Activated CD4-positive, CD25-positive, alpha-beta regulatory T cell treated with anti-CD3 and anti-CD28 coated beads, Interleukin-2, amount 50 U/mL, for 72 hours (primary cell): ENCODE data around the gene KCNAB1.

Experiments used
- DNase-seq: peaks from one replicate; pipeline ENCODE4 v3.0.0; 2021

Gene KCNAB1

DNA sequence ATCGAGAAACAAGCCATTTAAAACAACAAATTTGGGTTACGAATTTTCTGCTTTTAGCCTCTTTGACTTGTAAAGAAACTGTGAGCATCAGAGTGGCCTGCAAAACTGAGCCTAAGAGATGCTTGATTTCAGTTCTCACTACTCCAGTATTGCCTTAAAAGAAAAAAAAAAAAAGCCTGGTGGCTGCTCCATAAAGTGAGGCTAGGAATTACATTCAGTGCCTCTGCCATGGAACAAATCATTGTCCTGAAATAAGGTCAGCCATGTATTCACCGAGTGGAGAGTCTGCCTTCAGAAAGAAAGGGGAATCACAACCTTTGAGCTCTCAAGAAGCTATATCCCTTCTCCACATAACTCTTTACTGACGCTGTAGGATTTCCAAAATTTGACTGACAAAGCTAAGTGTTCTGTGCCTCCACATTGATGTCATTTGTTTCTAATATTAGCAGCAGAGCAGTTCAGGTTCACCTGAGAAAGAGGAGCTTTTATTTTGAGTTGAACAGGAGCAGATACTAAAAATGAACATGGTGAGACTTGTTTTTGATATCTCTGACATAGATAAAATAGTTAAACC is 297.3 kb downstream of the KCNAB1 start:
- DNase-seq, result no peak

DNA sequence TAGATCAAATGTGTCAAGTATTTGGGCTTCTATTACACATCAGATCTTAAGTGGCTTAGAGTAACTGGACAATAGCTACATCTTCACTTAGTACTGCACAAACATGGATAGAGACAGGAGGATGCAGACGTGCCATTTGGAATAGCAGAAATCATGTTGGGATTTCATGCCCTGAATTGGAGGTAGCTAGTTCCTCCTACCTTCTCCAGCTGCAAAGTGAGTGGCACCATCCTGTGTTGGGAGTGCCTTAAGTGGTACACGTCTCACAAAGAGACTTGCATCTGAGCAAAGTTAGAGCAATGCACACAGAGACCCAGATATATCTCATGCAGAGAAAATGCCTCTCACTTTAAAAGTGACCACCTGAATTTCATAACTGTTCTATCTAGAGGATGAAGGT is 298.1 kb downstream of the KCNAB1 start:
- DNase-seq, result no peak

DNA sequence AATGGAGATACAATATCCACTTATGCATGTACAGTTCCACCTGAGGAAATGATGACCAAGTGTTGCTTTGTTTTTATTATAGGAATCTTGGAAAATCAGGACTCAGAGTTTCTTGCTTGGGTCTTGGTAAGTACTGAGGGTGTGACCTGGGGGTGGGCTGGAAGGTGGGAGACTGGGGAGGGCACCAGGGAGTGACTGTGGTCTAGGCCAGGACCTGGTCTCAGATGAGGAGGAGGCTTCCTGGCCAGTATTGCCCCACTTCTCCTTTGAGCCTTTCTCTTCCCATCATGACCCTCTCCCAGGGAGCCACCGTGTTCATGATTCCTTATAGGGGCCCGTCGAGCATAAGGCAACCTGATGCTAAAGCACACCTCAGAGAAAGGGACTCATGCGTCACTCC is 301.2 kb downstream of the KCNAB1 start:
- DNase-seq, result no peak

DNA sequence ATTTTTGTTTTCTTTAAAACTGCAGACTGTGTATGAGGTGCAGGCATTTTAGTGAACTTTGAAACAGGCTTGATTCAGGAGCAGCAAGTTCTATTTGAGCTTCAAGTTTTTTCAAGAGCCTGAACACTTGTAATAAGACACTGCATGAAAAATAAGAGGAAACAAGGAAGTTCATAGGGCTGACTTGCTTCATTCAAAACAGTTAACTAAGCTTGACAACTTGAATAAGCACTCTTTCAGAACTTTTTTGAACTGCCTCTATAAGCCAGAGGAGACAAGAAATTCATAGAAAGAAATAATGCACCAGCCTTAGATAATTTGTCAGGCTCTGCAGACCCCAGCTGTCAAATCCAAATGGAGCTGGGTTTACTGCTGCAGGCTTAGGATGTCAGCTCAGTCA is 304.4 kb downstream of the KCNAB1 start:
- no peak for DNase-seq

DNA sequence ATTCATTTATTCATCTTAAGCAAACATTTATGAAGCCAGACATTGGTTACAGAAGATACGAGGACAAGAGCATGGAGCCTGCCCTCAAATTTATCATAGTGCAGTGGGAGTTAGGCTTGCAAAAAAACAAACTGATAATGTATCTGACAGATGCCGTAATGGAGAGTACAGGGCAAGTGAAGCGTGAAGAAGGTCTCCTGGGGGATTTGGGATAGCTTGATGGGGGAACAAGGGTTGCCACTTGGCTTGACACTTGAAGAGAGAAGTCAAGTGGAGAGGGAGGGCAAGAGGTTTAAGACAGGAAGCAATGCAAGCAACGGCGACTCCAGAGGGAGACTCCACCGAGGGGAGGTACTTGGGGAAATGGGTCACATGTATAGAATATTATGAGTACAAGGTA is 305.3 kb downstream of the KCNAB1 start:
- no peak for DNase-seq

DNA sequence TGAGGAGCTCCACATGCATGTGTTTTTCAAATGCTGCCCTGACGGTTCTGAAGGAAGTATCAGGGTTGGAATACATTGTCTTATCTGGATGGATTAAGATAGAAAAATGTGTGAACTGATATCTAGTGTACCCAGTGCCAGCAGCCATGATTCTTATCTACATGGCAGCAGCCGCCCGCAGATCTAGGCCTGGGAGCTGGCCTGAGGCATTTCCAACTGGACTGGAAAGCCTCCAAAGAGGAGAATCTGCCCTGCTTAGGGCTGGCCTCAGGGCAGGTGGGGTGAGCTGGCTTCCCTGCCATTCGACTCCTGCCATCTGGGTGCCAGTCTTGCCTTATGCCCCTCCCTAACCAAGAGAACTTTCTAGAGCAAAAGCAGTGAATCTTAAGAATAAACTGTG is 308.7 kb downstream of the KCNAB1 start:
- DNase-seq, result no peak

DNA sequence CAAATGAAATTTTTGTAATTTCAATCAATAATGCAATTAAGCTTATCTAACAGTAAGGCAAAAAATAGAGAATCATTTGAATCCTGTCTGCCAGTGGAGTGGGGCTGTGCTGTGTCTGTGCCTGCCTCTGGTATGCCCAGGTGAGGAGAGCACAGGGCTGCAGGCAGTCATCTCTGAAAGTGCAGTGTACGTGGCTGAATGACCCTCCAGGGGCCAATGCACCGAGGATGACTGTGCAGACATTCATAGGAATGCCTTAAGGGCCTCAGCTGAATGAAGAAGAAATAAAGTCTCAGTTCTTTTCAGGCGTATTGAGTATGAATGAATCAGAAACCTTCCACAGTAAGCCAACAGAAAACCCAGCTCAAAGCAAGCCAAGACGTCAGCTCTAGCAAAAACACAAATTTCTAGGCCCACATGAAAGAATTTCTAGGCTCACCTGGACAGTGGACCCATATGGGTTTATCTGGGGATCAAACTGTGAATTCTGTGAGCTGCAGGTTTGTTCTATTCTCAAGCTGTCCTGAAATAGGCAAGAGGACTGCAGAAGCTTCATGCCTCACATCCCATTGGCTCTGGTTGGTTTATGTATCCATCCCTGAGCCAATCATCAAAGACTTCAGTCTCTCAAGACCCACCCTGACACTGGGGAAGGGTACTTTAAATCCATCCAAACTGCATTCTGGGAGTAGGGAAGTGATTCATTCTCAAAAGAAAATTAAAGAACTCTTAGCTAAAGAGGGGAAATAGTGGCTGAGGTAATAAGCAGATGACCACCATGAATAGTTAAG is 311.2 kb downstream of the KCNAB1 start:
- DNase-seq, result no peak

DNA sequence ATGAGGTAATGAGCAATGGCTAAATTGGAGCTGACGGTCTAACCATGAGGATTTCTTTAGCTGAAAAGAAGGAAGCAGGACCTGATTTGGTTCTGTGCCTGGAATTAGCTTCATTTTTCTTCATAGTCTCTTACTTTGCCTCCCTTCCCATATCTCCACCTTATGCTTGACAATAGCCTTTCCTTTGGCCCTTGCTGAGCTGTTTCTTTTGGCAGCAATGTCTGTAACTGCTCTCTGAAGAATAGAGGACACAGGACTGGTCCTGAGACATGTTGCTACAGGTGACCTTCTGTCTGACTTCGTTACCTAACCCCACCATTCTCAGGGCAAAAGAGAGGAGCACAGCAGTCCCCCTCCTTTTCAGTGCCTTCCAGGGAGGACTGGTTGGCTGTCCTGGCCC is 312.2 kb downstream of the KCNAB1 start:
- no peak for DNase-seq

DNA sequence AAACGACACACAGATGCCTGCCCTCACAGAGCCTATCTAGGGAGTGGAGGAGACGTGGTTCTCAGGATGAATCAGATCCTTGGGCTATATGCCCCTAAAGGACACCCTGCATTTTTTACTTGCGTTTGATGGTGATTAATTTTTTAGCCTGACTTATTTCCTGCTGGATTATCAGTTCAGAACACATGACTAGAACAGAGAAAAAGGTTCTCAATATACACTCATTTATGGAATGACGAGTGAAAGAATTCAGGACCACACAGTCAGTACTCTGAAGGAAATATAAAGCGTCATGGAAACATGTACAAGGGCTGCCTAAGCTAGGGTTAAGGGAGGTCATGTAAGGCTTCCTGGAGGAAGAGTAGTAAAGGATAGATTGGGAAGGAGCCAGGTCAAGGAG is 312.8 kb downstream of the KCNAB1 start:
- DNase-seq, result no peak

DNA sequence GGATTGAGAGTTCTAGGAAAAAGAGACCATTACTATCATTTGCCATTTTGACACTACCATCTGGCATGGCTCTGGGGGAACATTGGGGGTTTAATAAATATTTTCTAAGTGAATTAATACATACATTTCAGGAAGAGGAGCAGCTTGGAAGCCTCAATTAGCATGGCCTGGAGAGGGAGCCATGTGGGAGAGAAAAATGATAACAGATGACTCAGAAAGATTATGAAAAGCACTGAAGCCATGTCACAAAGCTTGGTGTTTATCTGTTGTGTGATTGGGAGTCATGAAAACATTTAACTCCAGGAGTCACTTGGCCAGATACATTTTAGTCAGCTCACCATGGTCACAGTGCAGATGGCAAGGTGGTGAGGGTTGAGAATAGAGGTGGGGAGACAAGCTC is 313.5 kb downstream of the KCNAB1 start:
- DNase-seq, result no peak

DNA sequence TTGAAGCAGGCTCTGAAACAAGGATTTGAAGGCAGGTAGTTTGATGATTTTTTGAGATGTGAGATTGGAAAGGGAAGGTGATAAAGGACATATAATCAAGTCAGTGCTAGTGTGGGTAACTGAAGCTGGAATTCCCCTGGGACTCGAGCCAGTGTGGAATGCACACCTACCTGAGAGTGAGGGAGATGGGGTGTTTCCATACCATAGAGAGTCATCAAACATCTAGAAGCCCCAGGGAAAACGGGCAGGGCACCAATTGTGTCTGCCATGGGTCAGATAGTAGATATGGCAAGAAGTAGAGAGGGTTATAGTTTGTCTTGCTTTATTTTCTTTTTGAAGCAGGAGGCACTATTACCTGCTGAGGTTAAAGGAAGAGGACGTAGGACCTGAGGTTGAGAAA is 314.5 kb downstream of the KCNAB1 start:
- no peak for DNase-seq

DNA sequence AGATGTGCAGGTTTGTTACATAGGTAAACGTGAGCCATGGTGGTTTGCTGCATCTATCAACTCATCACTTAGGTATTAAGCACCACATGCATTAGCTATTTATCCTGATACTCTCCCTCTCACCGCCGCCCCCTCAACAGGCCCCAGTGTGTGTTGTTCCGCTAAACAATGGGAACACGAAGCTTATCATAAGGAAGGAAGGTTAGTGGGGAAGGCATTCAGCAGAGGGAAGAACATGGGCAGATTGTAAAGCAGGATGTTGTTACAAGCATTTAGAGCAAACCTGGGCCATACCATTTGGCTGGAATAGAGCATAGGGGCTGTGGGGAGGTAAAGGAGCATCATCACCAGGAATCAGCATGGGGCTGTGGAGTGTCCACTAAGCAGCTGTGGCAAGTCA is 322.7 kb downstream of the KCNAB1 start:
- no peak for DNase-seq

DNA sequence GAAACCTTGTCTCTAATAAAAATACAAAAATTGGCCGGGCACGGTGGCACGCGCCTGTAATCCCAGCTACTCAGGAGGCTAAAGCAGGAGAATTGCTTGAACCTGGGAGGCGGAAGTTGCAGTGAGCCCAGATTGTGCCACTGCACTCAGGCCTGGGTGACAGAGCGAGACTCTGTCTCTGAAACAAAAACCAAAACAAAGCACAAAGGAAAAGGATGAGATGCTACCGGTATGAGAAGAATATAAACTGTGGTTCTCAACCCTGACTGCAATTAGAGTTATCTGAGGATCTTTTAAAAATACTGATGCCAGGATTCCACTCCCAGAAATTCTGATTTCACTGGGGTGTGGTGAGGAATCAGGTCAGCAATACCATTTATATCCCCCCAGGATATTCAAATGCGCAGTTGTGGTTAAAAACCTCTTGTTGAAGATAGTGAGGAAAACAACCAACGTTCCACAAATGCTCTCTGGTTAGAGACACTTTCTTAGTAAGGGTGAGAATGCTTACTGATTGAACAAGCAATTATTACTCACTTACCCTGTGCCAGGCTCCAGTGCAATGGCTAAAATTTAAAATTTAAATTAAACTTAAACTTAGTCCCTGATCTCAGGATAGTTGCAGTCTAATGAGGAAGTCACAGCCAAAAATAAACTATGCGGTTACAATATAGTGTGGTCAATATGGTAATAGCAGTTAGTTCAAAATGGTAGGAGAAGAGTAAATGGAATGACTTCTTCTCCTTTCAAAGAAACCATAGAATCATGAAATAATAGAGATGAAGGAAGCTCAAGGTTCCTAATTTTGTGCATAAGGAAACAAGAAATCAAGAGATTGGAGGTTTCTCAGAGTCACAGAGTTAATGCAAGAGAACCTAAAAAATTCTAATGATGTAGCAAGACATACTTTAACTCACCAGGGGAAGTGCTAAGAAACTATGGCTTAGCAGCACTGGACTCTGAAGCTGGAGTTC is 325.0 kb downstream of the KCNAB1 start:
- DNase-seq, result no peak

DNA sequence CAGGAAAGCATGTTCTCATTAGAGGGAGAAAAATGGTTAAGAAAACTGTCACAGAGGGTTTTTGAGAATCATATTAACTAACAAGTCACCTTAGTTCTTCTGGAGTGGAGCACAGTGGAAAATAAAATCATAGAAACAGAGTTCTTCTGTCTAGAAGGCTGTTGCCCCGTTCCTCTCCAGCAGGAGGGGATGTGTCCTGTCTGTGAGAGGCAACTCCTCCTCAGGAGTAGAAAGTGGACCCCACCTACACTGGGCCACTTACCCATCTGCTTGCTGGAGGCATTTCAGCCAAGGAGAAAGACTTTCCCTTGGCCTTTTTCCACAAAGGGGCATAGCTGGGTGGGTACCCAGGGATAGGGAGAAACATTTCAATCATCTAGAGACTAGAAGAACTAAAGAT is 327.9 kb downstream of the KCNAB1 start:
- no peak for DNase-seq

DNA sequence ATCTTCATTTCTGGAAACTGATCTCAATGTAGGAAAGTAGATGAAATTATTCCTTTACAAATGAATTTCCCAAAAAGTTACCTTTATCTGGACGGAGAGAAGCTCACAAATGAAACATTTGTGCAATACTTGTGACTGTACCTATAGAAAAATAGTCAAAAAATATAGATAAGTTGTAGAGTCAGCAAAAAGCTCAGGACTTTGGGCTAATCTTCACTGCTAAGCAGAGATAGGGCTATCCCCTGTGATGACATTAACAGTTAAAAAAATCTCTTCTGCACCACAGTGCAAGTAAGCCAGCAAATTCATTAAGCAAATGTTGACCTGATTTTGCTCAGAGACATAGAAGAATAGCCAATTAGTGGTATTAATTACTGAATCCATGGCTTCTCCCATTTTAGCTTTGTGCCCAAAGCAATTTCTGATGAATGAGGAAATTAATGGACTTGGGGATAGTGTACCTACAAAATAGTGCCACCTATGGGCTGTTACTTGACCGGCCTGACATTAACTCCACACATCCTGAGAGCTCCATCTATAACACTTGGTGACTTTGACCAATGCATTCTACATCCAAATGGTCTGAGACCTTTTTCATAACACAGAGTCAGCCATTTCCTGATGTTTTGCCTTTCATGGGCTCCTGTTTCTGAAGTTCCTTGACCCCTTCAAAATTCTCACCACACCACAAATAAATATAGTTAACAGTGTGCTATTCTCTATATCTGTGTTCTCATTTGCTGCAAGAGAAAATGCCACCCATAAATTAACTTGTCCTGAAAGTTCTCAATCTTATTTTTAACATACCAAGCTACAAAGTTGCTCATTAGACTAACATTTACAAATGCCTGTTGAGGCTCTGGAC is 329.6 kb downstream of the KCNAB1 start:
- no peak for DNase-seq

DNA sequence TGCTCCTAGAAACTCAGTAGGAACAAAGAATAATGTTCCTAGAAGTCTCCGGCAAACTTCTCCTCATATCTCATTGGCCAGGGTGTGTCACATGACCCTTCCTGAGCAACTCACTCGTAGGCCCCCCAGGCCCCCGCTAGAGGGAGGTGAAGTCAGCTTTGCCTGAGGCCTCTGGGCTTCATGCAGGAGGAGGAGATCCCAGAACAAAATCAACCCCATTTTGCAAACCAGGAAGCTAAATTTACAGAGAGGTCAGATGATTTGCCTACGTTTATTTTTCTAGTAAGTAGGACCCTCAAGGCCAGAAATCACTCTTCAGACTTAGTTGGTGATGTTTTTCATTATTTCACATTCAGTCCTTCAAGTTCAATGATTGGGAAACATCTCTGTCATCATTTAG is 335.5 kb downstream of the KCNAB1 start:
- no peak for DNase-seq

DNA sequence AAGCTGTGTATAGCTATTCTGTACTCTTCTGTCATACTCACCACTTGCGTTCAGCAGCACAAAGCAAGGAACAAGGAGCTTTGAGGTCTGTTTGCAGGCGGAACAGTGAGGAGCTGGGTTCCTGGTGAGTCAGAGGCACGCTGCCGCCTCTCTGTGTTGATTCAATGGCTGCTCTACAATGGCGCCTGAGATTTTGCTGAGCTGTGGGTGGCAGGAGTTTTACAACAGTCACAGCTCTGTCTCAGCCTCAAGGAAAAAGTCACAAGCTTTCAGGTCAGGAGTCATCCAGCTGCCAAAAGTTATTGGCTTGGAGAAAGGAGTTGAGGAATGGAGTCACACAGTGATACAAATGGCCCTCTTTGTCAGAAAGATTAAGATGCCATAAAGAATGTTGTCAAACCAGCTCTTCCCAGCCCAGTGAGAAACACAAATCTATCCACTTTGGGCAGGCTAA is 336.4 kb downstream of the KCNAB1 start:
- no peak for DNase-seq

DNA sequence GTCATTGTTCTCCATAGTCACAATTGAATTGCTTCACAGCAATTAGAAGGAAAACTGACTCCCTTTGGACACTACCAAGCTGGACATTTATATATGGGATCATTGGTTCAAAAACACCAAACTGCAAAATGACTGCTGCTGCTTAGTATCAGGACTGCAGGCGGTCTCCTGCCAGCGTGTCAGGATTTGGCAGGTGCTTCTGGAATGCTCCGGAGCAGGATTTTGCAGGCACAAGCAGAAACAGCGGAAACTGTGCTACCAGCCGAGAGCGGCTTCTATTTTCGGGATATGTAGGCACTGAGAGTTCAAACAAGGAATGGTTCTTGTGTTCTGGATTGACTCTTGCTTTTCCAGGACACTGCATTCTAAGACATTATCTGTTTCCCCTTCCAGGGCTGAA is 339.1 kb downstream of the KCNAB1 start:
- no peak for DNase-seq

DNA sequence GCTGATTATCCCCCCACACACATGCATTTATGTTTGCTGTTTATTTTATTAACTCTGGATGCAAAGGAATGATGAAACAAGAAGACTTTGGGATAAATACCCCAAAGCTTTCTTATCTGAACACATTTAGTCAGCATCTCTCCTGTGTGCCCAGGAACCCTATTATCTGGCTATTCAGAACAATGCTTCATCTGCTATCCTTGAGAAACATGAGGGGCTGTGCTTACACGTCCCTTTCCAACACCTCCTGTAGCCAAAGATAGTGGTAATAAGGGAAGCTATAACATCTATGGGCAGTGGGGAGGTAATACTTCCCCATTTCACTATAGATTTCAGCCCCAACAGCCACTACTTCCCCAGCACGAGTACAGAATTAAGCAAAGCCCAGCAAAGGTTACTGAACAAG is 339.8 kb downstream of the KCNAB1 start:
- no peak for DNase-seq

DNA sequence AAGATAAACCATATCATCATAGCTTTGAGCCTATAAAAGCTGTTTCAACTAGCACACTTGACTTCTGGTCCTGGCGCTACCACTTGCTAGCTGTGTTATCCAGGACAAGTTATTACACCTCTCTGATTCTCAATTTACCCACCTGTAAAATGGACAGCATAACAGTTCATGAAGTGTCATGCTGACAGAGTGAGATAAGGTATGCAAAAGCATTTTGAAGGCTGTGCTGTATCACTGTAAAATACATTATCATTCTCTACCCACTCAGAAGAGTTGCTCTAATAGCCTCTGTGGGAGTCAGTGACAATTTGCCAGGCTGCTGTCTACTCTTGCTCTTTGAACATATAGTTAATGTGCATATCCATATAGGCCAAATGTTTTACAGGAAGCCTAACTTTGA is 341.5 kb downstream of the KCNAB1 start:
- no peak for DNase-seq

DNA sequence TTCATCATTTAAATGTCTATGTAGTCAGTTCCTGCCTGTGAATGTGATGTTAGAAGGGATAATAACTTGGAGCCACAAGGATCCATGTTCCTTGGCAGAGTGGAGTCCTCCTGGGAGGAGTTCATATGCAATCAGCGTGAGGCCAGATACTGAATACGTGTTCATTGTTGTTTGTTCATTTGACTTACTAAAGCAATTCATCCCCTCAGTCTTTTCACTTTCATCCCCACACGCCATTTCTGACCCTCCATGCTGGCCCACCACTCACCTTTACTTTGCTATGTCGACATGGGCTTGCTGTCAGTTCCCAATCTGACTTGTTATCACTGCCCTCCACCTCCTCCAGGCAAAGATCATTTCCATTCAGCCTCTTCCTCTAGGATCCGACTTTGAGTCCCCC is 342.7 kb downstream of the KCNAB1 start:
- DNase-seq, result no peak

DNA sequence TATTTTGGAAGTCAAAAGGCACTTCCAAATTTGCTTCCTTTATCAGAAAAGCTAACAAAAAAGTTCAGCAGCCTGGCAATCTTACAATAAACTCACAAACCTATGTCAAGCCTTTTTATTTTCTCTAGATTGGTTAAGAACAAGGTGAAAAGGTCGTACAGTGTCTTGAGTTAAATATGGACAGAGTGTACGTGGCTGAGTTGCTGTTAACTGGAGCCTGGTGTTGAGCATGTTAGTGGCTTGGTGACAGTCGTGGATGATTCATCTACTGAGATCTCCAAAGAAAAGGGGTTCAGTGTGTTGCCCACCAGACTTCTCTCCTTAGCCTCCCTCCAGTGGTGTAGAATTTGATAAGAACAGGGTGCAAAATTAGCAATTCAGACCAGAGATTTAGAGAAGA is 344.8 kb downstream of the KCNAB1 start:
- DNase-seq, result no peak

DNA sequence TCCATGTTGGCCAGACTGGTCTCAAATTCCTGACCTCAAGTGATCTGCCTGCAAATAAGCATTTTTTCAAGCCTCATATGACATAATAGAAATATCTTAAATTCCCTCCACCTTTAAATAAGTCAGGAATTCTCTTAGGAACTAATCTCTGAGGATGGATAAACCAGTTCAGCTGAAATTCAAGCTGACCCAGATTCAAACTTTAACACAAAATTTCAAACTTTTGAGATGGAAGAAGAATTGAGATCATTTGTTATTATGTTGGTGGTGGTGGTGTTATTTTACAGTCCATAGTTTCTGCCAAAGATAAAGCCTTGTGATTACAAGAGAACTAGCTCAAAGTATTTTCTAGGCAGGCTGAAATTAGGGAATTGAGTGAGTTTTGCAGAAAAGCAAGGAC is 349.1 kb downstream of the KCNAB1 start:
- DNase-seq, result no peak
